H1 (cell line): Measurements from ENCODE around the gene FHIP1B. TPM values are rescaled to one million over a fixed set of nuclear protein-coding genes. Genes with fewer than 3 reads are reported as not detected.
A peak's percentile ranks its signal among the peaks of the same experiment; 100 is the strongest.

ENCODE experiments used
- CTCF ChIA-PET: fragments of 300-600 bp; sonication (Branson Sonifier 250); formaldehyde crosslinking; loops from one replicate; lab custom pipeline; 2021; ENCODE audit not compliant: partially characterized antibody; lab: Charles Lee
- POLR2A ChIA-PET: fragments of 300-600 bp; sonication (Branson Sonifier 250); formaldehyde crosslinking; loops from one replicate; lab custom pipeline; 2021; ENCODE audit warnings: inconsistent platforms; ENCODE audit not compliant: partially characterized antibody; lab: Charles Lee
- DNase-seq, 2 experiments: peaks; one replicate each; pipeline versions ENCODE4 v3.0.0 to v3.0.0-alpha.2; 2010 to 2022; ENCODE audit warnings: low spot score in 2 of 2, low read depth in 1 of 2, mixed read lengths in 1 of 2
- FAIRE-seq: peaks from 2 replicates; lab custom pipeline; 2011; peaks lifted over from hg19 to GRCh38; lab: Jason Lieb, UNC
- H2AFZ ChIP-seq: 2 replicates; pipeline ENCODE4 v1.8.1; 2012; ENCODE audit warnings: low read length, inconsistent platforms
- H2AK5ac ChIP-seq: 2 replicates; pipeline ENCODE4 v1.6.1; 2013; ENCODE audit warnings: low read depth, low read length
- H2BK120ac ChIP-seq: replicated peaks from 2 replicates; pipeline ENCODE3; 2013; ENCODE audit warnings: low read depth, low read length, inconsistent platforms
- H2BK12ac ChIP-seq: 2 replicates; pipeline ENCODE4 v1.6.1; 2013; ENCODE audit warnings: low read depth, low read length
- H2BK15ac ChIP-seq: 2 replicates; pipeline ENCODE4 v1.6.1; 2013; ENCODE audit warnings: low read length
- H2BK20ac ChIP-seq: 2 replicates; pipeline ENCODE4 v1.6.1; 2013; ENCODE audit warnings: low read length
- H2BK5ac ChIP-seq: 2 replicates; pipeline ENCODE4 v1.6.1; 2013; ENCODE audit warnings: low read depth, low read length
- H3K14ac ChIP-seq: 2 replicates; pipeline ENCODE4 v1.6.1; 2013; ENCODE audit warnings: inconsistent platforms; ENCODE audit not compliant: insufficient read length
- H3K18ac ChIP-seq: 2 replicates; pipeline ENCODE4 v1.6.1; 2013; ENCODE audit warnings: low read length; ENCODE audit errors: extremely low read depth
- H3K23ac ChIP-seq: 2 replicates; pipeline ENCODE4 v1.6.1; 2013; ENCODE audit warnings: inconsistent platforms; ENCODE audit not compliant: insufficient read length
- H3K23me2 ChIP-seq: 2 replicates; pipeline ENCODE4 v1.6.1; 2013; ENCODE audit warnings: low read depth, low read length
- H3K27ac ChIP-seq: 2 replicates; pipeline ENCODE4 v1.6.1; 2011; ENCODE audit warnings: low read depth, low read length, inconsistent platforms
- H3K27me3 ChIP-seq, 4 experiments: replicated peaks in 1 of 4; 1 replicate in 1 of 4; 2 replicates in 3 of 4; pipeline versions ENCODE4 v1.6.1 to v1.8.1; 2011 to 2013; ENCODE audit warnings: low read length in 3 of 4, mild to moderate bottlenecking in 3 of 4, inconsistent platforms in 2 of 4, mixed read lengths in 2 of 4, moderate library complexity in 1 of 4; ENCODE audit not compliant: control insufficient read depth in 3 of 4, insufficient read depth in 3 of 4; ENCODE audit errors: extremely low read depth in 1 of 4
- H3K36me3 ChIP-seq, 4 experiments: 2 replicates each; pipeline versions ENCODE4 v1.6.1 to v1.8.1; 2011 to 2013; ENCODE audit warnings: mild to moderate bottlenecking in 4 of 4, low read length in 3 of 4, moderate library complexity in 2 of 4, control low read depth in 1 of 4, inconsistent platforms in 1 of 4; ENCODE audit not compliant: insufficient read depth in 4 of 4, control insufficient read depth in 2 of 4
- H3K4ac ChIP-seq: replicated peaks from 2 replicates; pipeline ENCODE3; 2013; ENCODE audit warnings: low read length, low read depth, mixed read lengths, inconsistent platforms; ENCODE audit not compliant: insufficient read length
- H3K4me1 ChIP-seq, 4 experiments: replicated peaks in 1 of 4; 1 replicate in 1 of 4; 2 replicates in 3 of 4; pipeline versions ENCODE4 v1.6.1 to v1.8.1; 2011 to 2013; ENCODE audit warnings: low read length in 3 of 4, inconsistent platforms in 2 of 4, mixed read lengths in 1 of 4; ENCODE audit not compliant: insufficient read depth in 4 of 4, control insufficient read depth in 3 of 4
- H3K4me2 ChIP-seq, 2 experiments: 2 replicates each; pipeline versions ENCODE4 v1.6.1 to v1.8.1; 2011 to 2013; ENCODE audit warnings: low read depth in 2 of 2, low read length in 2 of 2, control low read depth in 1 of 2, inconsistent platforms in 1 of 2, mild to moderate bottlenecking in 1 of 2; ENCODE audit not compliant: insufficient read depth in 1 of 2
- H3K4me3 ChIP-seq, 4 experiments: fragments of 200-600, 300-600 bp in 1 of 4; sonication (generic), shearing (Covaris generic), sonication (Bioruptor Twin) in 1 of 4; 2 replicates each; pipeline versions ENCODE4 v1.5.1 to v1.8.1; 2011 to 2016; ENCODE audit warnings: low read length in 4 of 4, low read depth in 3 of 4, control low read depth in 2 of 4, inconsistent platforms in 2 of 4, mild to moderate bottlenecking in 2 of 4, mixed read lengths in 1 of 4, moderate library complexity in 1 of 4; ENCODE audit not compliant: insufficient read depth in 2 of 4; ENCODE audit errors: extremely low read depth in 1 of 4
- H3K56ac ChIP-seq: replicated peaks from 2 replicates; pipeline ENCODE3; 2013; ENCODE audit warnings: low read depth, mild to moderate bottlenecking, mixed read lengths, low read length, inconsistent platforms; ENCODE audit not compliant: insufficient read length
- H3K79me1 ChIP-seq: 2 replicates; pipeline ENCODE4 v1.6.1; 2013; ENCODE audit warnings: low read depth, low read length, control low read depth
- H3K79me2 ChIP-seq, 2 experiments: 2 replicates each; pipeline versions ENCODE4 v1.6.1 to v1.8.1; 2012 to 2013; ENCODE audit warnings: low read length in 2 of 2, mild to moderate bottlenecking in 2 of 2, inconsistent platforms in 1 of 2; ENCODE audit not compliant: insufficient read depth in 2 of 2, control insufficient read depth in 1 of 2
- H3K9ac ChIP-seq, 4 experiments: replicated peaks in 1 of 4; 1 replicate in 1 of 4; 2 replicates in 3 of 4; pipeline versions ENCODE4 v1.6.1 to v1.8.1; 2011 to 2013; ENCODE audit warnings: low read depth in 3 of 4, low read length in 3 of 4, control low read depth in 2 of 4, mild to moderate bottlenecking in 2 of 4, moderate library complexity in 2 of 4, inconsistent platforms in 1 of 4; ENCODE audit errors: extremely low read depth in 1 of 4
- H3K9me3 ChIP-seq, 2 experiments: 2 replicates each; pipeline versions ENCODE4 v1.6.1 to v1.8.1; 2012 to 2013; ENCODE audit warnings: mild to moderate bottlenecking in 2 of 2, moderate library complexity in 2 of 2, control low read depth in 1 of 2, inconsistent platforms in 1 of 2, low read depth in 1 of 2, low read length in 1 of 2, mixed read lengths in 1 of 2; ENCODE audit not compliant: insufficient read depth in 2 of 2
- H4K20me1 ChIP-seq, 2 experiments: replicated peaks in 1 of 2; 2 replicates each; pipeline versions ENCODE3 to v1.8.1; 2011 to 2013; ENCODE audit warnings: inconsistent platforms in 2 of 2, low read length in 2 of 2, mild to moderate bottlenecking in 1 of 2; ENCODE audit not compliant: insufficient read depth in 2 of 2, control insufficient read depth in 1 of 2
- H4K5ac ChIP-seq: 2 replicates; pipeline ENCODE4 v1.6.1; 2013; ENCODE audit warnings: low read length, low read depth, mixed read lengths, inconsistent platforms; ENCODE audit not compliant: insufficient read length
- H4K8ac ChIP-seq: 2 replicates; pipeline ENCODE4 v1.8.0; 2013; ENCODE audit warnings: mild to moderate bottlenecking, moderate library complexity, low read length, inconsistent platforms; ENCODE audit not compliant: insufficient read depth; ENCODE audit errors: extremely low read depth
- H4K91ac ChIP-seq: replicated peaks from 2 replicates; pipeline ENCODE3; 2013; ENCODE audit warnings: low read length, mixed read lengths, inconsistent platforms; ENCODE audit not compliant: insufficient read length
- CEBPB ChIP-seq: IDR thresholded peaks from 2 replicates; pipeline ENCODE4 v1.6.1; 2012; ENCODE audit warnings: low read depth, low read length
- CHD2 ChIP-seq: IDR thresholded peaks from 2 replicates; pipeline ENCODE4 v1.6.1; 2012; ENCODE audit warnings: low read length, improper control_type of control experiment
- FOSL1 ChIP-seq: IDR thresholded peaks from 2 replicates; pipeline ENCODE4 v1.6.1; 2011; ENCODE audit warnings: mild to moderate bottlenecking, low read depth, low read length, moderate library complexity; ENCODE audit not compliant: insufficient read depth
- KDM4A ChIP-seq: IDR thresholded peaks from one replicate; pipeline ENCODE4 v1.7.1; 2012; ENCODE audit warnings: low read depth, mild to moderate bottlenecking, moderate library complexity, low read length, inconsistent platforms; ENCODE audit not compliant: severe bottlenecking
- KDM5A ChIP-seq: fragments of 200-600 bp; IDR thresholded peaks from 2 replicates; pipeline ENCODE4 v1.7.1; 2012; ENCODE audit warnings: mild to moderate bottlenecking, low read length, inconsistent platforms, mixed read lengths
- NRF1 ChIP-seq: IDR thresholded peaks from 2 replicates; pipeline ENCODE4 v1.6.1; 2011; ENCODE audit warnings: mild to moderate bottlenecking, low read depth, low read length, improper control_type of control experiment
- PHF8 ChIP-seq: fragments of 200-600 bp; sonication (generic); conservative IDR thresholded peaks from 2 replicates; pipeline ENCODE4 v1.7.1; 2012; ENCODE audit warnings: low read depth, mild to moderate bottlenecking, inconsistent platforms, low read length, moderate library complexity
- RXRA ChIP-seq: IDR thresholded peaks from 2 replicates; pipeline ENCODE4 v1.6.1; 2011; ENCODE audit warnings: low read depth, mild to moderate bottlenecking, low read length, moderate library complexity; ENCODE audit not compliant: insufficient read depth
- SIX5 ChIP-seq: IDR thresholded peaks from 2 replicates; pipeline ENCODE4 v1.6.1; 2011; ENCODE audit warnings: mild to moderate bottlenecking, low read depth, low read length
- TAF1 ChIP-seq: IDR thresholded peaks from 2 replicates; pipeline ENCODE4 v1.6.1; 2011; ENCODE audit warnings: mild to moderate bottlenecking, low read depth, low read length
- TEAD4 ChIP-seq: IDR thresholded peaks from 2 replicates; pipeline ENCODE4 v1.6.1; 2012; ENCODE audit warnings: low read depth, low read length, inconsistent platforms, mixed read lengths
- ZNF274 ChIP-seq: IDR thresholded peaks from 2 replicates; pipeline ENCODE4 v1.7.0; 2012; ENCODE audit warnings: low read length, borderline replicate concordance; ENCODE audit errors: extremely low read depth
- WGBS, 2 experiments: shearing (Covaris generic) in 1 of 2; methylation state at CpG; one replicate each; pipeline versions ENCODE4 v1.1.6 to v1.1.7; 2013 to 2015; ENCODE audit warnings: low lambda C conversion rate in 2 of 2, mixed read lengths in 2 of 2, inconsistent platforms in 1 of 2, low coverage in 1 of 2, missing lambda C conversion rate in 1 of 2; ENCODE audit not compliant: insufficient replicate concordance in 2 of 2, insufficient coverage in 1 of 2, insufficient read length in 1 of 2; ENCODE audit errors: extremely low coverage in 1 of 2, missing lambda C conversion rate in 1 of 2; 5-methylcytosine and 5-hydroxymethylcytosine counted together
- polyA plus RNA-seq, 7 experiments: library from polyadenylated mRNA; depleted of rRNA in 3 of 7; stranded (reverse) in 5 of 7; unstranded in 2 of 7; fragments of >200 nt in 5 of 7; fragments of 200-250 nt in 2 of 7; gene quantifications; 1 replicate in 5 of 7; 2 replicates in 1 of 7; 4 replicates in 1 of 7; pipeline versions ENCODE4 v1.2.1 to v1.2.3, GENCODE V29; 2011 to 2013; ENCODE audit warnings: missing spikeins in 2 of 7, mixed read lengths in 2 of 7
- total RNA-seq: library from RNA; stranded (reverse); fragmentation: NEBNext Ultra II Directional; extraction: Animal tissue kit (Norgen Biotek cat#: 25700); gene quantifications from 2 replicates; pipeline ENCODE4 v1.2.1, GENCODE V29; 2021
- TF ChIP-seq, protein P1 (sequence below): IDR thresholded peaks from 2 replicates; pipeline ENCODE4 v1.6.1; 2011; ENCODE audit warnings: low read length, improper control_type of control experiment
- TF ChIP-seq, protein P2 (sequence below): IDR thresholded peaks from 2 replicates; pipeline ENCODE4 v1.6.1; 2012; ENCODE audit warnings: inconsistent platforms

FHIP1B gene
- total and polyA plus RNA-seq, 2 of the 8 experiments (the other 6 are each of a cell fraction or from before 2014, with no cell fraction given), result 16.8 to 41.9 TPM

DNA sequence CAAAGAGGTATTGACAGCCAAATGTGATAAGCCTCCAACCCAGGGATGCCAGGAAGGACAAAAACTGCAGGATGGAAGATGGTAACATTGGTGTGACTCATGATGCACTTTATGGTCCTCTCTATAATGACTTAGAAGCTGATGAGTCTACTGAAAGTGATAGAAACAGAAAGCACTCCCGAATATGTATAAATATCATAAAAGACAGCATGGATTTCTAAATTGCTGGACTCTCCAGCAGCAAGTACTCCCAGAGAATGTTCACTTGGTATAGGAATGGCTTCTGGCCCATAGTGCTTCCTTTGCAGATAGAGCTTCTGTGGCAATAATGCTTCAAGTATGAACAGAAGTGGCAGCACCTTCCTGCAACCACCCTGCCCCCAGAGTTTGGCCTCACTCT is 64.2 kb downstream of the FHIP1B start, which contains the start of gene OR52B2:
OR52B2 (minus strand) TSS at position 101 of the 400 bp plus-strand sequence; CDS start at position 101, 0 bp downstream.
- peak within 1 kb of the TSS; percentile 36 for H4K91ac ChIP-seq
- ChIA-PET POLR2A (no interaction called here), CTCF (no interaction called here)
- no peak within 1 kb of the TSS for H4K5ac ChIP-seq
- no peaks in the 10 kb centered on the region; a peak in 1 of 4 replicates for H3K9me3 ChIP-seq
- no peak within 1 kb of the TSS for H4K8ac ChIP-seq
- H2BK120ac ChIP-seq, result no peak within 1 kb of the TSS
- H3K23ac ChIP-seq, result no peak within 1 kb of the TSS
- H3K27ac ChIP-seq, result no peak within 1 kb of the TSS
- H2BK20ac ChIP-seq, result no peak within 1 kb of the TSS
- H2BK15ac ChIP-seq, result no peak within 1 kb of the TSS
- no peak within 1 kb of the TSS for H3K4me3 ChIP-seq
- no peaks in the 10 kb centered on the region for H4K20me1 ChIP-seq
- H2BK12ac ChIP-seq, result 0 out of 2 replicates have a peak within 1 kb of the TSS, but pooled peaks have one; percentile 12
- WGBS, 2 experiments, result 91% methylated on average over 1 of the region's 1 CpG; no CpG with 5 or more reads in 1 of the 2 experiments
- H3K9ac ChIP-seq, result no peak within 1 kb of the TSS
- H3K4me2 ChIP-seq, result no peak within 1 kb of the TSS
- no peak within 1 kb of the TSS for H2BK5ac ChIP-seq
- DNase-seq (no peak), FAIRE-seq (no peak)
- H3K14ac ChIP-seq, result no peak within 1 kb of the TSS
- H3K79me2 ChIP-seq, result no peaks in the 10 kb centered on the region
- no peak within 1 kb of the TSS for H2AK5ac ChIP-seq
- H3K4ac ChIP-seq, result no peak within 1 kb of the TSS
- H3K56ac ChIP-seq, result no peak within 1 kb of the TSS
- H3K23me2 ChIP-seq, result no peaks in the 10 kb centered on the region; the same call in 1 of the 2 replicates
- H3K27me3 ChIP-seq, result no peaks in the 10 kb centered on the region
- H3K4me1 ChIP-seq, result 0 out of 7 replicates have a peak, but pooled peaks cover 0 to 4% (median 0%) of the 10 kb centered on the region in 4 experiments
- H3K79me1 ChIP-seq, result no peaks in the 10 kb centered on the region
- H3K36me3 ChIP-seq, result no peaks in the 10 kb centered on the region
- no peak within 1 kb of the TSS for H3K18ac ChIP-seq
- 0 out of 2 replicates have a peak within 1 kb of the TSS, but pooled peaks have one; percentile 14 for H2AFZ ChIP-seq
- no peak for TF ChIP-seq KDM4A
- no peak for TF ChIP-seq CHD2
- no peak for TF ChIP-seq KDM5A
- TF ChIP-seq FOSL1, result no peak
- no peak for TF ChIP-seq PHF8
- TF ChIP-seq RXRA, result no peak
- no peak for TF ChIP-seq TAF1
- TF ChIP-seq, protein P1, sequence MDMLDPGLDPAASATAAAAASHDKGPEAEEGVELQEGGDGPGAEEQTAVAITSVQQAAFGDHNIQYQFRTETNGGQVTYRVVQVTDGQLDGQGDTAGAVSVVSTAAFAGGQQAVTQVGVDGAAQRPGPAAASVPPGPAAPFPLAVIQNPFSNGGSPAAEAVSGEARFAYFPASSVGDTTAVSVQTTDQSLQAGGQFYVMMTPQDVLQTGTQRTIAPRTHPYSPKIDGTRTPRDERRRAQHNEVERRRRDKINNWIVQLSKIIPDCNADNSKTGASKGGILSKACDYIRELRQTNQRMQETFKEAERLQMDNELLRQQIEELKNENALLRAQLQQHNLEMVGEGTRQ, result no peak
- TF ChIP-seq ZNF274, result no peak
- TF ChIP-seq SIX5, result no peak
- TF ChIP-seq, protein P2, sequence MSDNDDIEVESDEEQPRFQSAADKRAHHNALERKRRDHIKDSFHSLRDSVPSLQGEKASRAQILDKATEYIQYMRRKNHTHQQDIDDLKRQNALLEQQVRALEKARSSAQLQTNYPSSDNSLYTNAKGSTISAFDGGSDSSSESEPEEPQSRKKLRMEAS, result no peak
- no peak for TF ChIP-seq CEBPB
- no peak for TF ChIP-seq TEAD4
- no peak for TF ChIP-seq NRF1
